Measurements from ENCODE around the gene NFKB1. TPM values are rescaled to one million over a fixed set of nuclear protein-coding genes. Genes with fewer than 3 reads are reported as not detected.

NFKB1 gene
- total and polyA plus RNA-seq, 2 donors (not counting 1 experiment from before 2014, with no cell fraction given), result 32.0 to 88.1 TPM

DNA sequence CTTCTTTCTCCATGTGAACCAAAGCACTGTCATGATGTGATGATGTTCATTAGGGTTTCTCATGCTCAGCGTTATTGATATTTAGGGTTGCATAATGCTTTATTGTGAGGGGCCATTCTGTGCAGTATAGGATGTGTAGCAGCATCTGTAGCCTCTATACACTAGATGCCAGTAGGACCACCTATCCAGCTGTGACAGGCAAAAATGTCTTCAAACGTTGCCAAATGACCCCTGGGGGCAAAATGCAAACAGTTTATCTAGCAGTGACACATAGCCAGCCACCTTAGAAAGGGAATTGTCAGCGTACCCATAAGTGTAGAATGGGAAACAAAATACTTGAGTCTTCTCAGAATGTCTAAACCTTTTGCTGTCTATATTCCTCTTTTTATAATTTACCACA, 18.8 kb downstream of the NFKB1 start:
- no peak overlapping the region for H3K4me3 ChIP-seq (ENCODE audit: control extremely low read depth in 1 of 5, extremely low read depth in 1 of 5, insufficient read depth in 1 of 5, low read depth in 2 of 5, low read length in 4 of 5)
- Mint-ChIP-seq H3K4me1 (peaks cover 65% of the 10 kb centered on the region), H3K4me3 (no peak overlapping the region), H3K9me3 (ENCODE audit: insufficient read depth) (peaks cover 5% of the 10 kb centered on the region), H3K27ac (peak overlapping the region; percentile 33), H3K27me3 (no peaks in the 10 kb centered on the region)
- no peak for ATAC-seq (ENCODE audit: low read depth)
- peaks cover 92% of the 10 kb centered on the region for H3K79me2 ChIP-seq (ENCODE audit: control insufficient read depth, insufficient read depth, low read length)
- 100% methylated on average over 1 of the region's 3 CpGs for WGBS (ENCODE audit: insufficient coverage)
- intact Hi-C loops (cut with micrococcal nuclease), result loop anchor here (2.0 kb wide), 1 partner anchor 15 kb away; no protein-coding TSS in a partner anchor
- peaks cover 0 to 8% (median 2%) of the 10 kb centered on the region in 3 donors for H3K9me3 ChIP-seq (ENCODE audit: control extremely low read depth in 1 of 3, control insufficient read depth in 2 of 3, insufficient read depth in 1 of 3, low read length in 2 of 3)
- H2AFZ ChIP-seq (ENCODE audit: insufficient read depth, low read depth, low read length, poor library complexity, severe bottlenecking), result no peak overlapping the region
- H3K27me3 ChIP-seq (replicated peaks in 1 of 4; ENCODE audit: control extremely low read depth in 1 of 4, control insufficient read depth in 3 of 4, insufficient read depth in 4 of 4, low read length in 3 of 4), result no peaks in the 10 kb centered on the region
- peaks cover 83% of the 10 kb centered on the region for H4K20me1 ChIP-seq (ENCODE audit: control insufficient read depth, insufficient read depth, low read length, poor library complexity, severe bottlenecking)
- ChIA-PET POLR2A (no interaction called here), CTCF (interaction anchor here (0.8 to 1.1 kb wide), 3 partner anchors 17 to 75 kb away, joined by 3 to 4 read pairs (median 3); partner anchors contain the start of gene NFKB1)
- H3K9ac ChIP-seq (ENCODE audit: low read length), result no peak overlapping the region
- peaks cover 9 to 30% of the 10 kb centered on the region in 2 donors for H3K4me1 ChIP-seq (ENCODE audit: control insufficient read depth in 2 of 2, insufficient read depth in 2 of 2, low read length in 2 of 2)
- peaks cover 0 to 2% of the 10 kb centered on the region in 2 experiments for H3K36me3 ChIP-seq (replicated peaks in 1 of 2; ENCODE audit: control extremely low read depth in 1 of 2, control insufficient read depth in 1 of 2, extremely low read depth in 1 of 2, insufficient read depth in 2 of 2, low read length in 1 of 2)
- no peak overlapping the region for H3K27ac ChIP-seq (ENCODE audit: low read length in 2 of 2)
- TF ChIP-seq EZH2 (IDR thresholded peaks at IDR 0.05; ENCODE audit: borderline replicate concordance, insufficient read depth, low read depth, low read length, poor library complexity, severe bottlenecking) (no peak), CTCF (IDR thresholded peaks at IDR 0.05) (no peak)
- DNase-seq, result no peak
- H3K4me2 ChIP-seq (replicated peaks; ENCODE audit: low read depth, low read length, poor library complexity, severe bottlenecking), result no peak overlapping the region

- no CpG with 5 or more reads among the region's 1 CpG for WGBS (ENCODE audit: insufficient coverage)
- H3K4me3 ChIP-seq (ENCODE audit: control extremely low read depth in 1 of 5, extremely low read depth in 1 of 5, insufficient read depth in 1 of 5, low read depth in 2 of 5, low read length in 4 of 5), result no peak overlapping the region
- ChIA-PET POLR2A (interaction anchor here (0.6 kb wide), 1 partner anchor 39 kb away, joined by 3 read pairs; no protein-coding TSS in a partner anchor), CTCF (no interaction called here)
- DNase-seq (no peak), ATAC-seq (ENCODE audit: low read depth) (no peak)
- no peak overlapping the region for H3K9ac ChIP-seq (ENCODE audit: low read length)
- no peaks in the 10 kb centered on the region for H3K27me3 Mint-ChIP-seq
- H3K9me3 Mint-ChIP-seq (ENCODE audit: insufficient read depth), result no peaks in the 10 kb centered on the region
- peaks cover 0 to 4% (median 0%) of the 10 kb centered on the region in 3 donors for H3K9me3 ChIP-seq (ENCODE audit: control extremely low read depth in 1 of 3, control insufficient read depth in 2 of 3, insufficient read depth in 1 of 3, low read length in 2 of 3)
- H3K4me1 Mint-ChIP-seq, result peaks cover 75% of the 10 kb centered on the region
- H2AFZ ChIP-seq (ENCODE audit: insufficient read depth, low read depth, low read length, poor library complexity, severe bottlenecking), result no peak overlapping the region
- intact Hi-C loops (cut with micrococcal nuclease), result no loop called here
- H3K79me2 ChIP-seq (ENCODE audit: control insufficient read depth, insufficient read depth, low read length), result peaks cover 89% of the 10 kb centered on the region
- peaks cover 90% of the 10 kb centered on the region for H4K20me1 ChIP-seq (ENCODE audit: control insufficient read depth, insufficient read depth, low read length, poor library complexity, severe bottlenecking)
- peaks cover 9 to 30% of the 10 kb centered on the region in 2 donors for H3K4me1 ChIP-seq (ENCODE audit: control insufficient read depth in 2 of 2, insufficient read depth in 2 of 2, low read length in 2 of 2)
- H3K27ac ChIP-seq (ENCODE audit: low read length in 2 of 2), result no peak overlapping the region
- H3K27ac Mint-ChIP-seq, result no peak overlapping the region
- peaks cover 3 to 11% of the 10 kb centered on the region in 2 experiments for H3K36me3 ChIP-seq (replicated peaks in 1 of 2; ENCODE audit: control extremely low read depth in 1 of 2, control insufficient read depth in 1 of 2, extremely low read depth in 1 of 2, insufficient read depth in 2 of 2, low read length in 1 of 2)
- no peak overlapping the region for H3K4me3 Mint-ChIP-seq
- TF ChIP-seq CTCF (IDR thresholded peaks at IDR 0.05), result no peak
- TF ChIP-seq EZH2 (IDR thresholded peaks at IDR 0.05; ENCODE audit: borderline replicate concordance, insufficient read depth, low read depth, low read length, poor library complexity, severe bottlenecking), result no peak
- no peak overlapping the region for H3K4me2 ChIP-seq (replicated peaks; ENCODE audit: low read depth, low read length, poor library complexity, severe bottlenecking)
- no peaks in the 10 kb centered on the region for H3K27me3 ChIP-seq (replicated peaks in 1 of 4; ENCODE audit: control extremely low read depth in 1 of 4, control insufficient read depth in 3 of 4, insufficient read depth in 4 of 4, low read length in 3 of 4)
Observed at GRCh38 chr4:102521570-102521969, 20.4 kb downstream of the NFKB1 start.

Data from B cell (primary cell).